ENCODE results near the gene OTOGL.
"Not testable (repeated sequence)": the region's sequence is repeated elsewhere in the genome, so short reads cannot be mapped to it uniquely, and the experiment has no call there.

Gene OTOGL

DNA sequence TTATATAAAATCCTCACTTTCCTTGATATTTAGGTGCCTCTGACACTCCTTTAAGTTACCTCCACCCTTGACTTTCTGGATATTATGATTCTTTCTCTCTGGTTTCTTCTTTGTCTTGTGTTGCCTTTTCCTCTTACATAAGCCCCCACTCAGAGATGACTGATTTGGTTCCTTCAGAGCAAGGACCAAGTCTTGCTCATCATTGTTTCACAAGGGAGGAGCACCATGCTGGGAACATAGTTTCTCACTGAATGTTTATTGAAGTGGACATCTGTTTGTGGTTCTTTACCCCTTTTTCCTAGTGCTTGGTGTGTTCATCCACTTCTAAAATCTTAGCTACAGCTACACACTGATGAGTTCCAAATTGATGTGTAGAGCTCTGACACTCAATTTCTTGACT, 183.4 kb downstream of the OTOGL start:
- DNase-seq: no peak

DNA sequence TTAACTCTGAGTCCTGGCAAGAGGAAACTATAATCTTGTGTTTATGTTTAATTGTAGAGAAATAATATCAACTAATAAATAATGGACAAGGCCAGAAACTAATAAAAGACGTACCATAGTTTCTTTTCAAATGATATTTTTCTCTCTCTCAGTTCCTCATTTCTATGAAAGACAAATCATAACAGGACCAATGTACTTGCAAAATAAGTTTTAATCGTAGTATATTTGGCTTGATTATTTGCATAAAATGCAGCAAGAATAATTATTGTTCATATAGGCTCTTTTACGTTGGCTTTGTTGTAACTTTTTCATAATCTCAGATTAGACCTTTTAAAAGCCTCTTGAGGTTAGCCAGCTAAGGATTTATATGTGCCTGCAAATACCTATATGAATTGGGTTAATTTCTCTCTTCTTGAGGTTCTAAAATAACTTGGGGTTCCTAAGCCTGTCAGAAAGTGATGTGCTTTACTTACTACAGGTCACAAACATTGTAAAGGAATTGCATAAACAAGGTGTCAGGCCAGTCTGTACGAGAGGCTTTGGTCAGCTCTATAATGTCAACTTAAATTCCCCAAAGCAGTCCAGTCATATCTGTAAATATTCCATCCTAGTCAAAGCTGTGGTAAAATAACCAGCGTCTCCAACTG, 191.9 kb downstream of the OTOGL start:
- DNase-seq: no peak

DNA sequence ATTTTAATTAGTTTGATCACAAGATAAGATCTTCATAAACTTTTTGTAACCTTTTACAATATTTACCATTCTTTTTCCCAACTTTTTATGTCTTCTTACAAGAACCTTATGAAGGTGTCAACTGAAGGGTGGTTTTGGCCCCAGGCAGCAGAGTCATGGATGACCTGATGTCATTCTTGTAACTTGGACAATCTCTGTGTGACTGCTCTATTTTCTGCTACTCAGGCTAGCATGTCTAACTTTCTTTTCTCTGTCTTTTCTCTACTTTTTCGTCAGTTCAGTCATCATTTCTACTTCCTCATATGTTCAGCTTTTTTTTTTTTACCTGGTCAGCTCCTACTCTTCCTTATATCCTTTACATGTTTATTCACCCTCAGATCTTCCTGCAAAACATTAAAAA, 194.0 kb downstream of the OTOGL start:
- no peak for DNase-seq

DNA sequence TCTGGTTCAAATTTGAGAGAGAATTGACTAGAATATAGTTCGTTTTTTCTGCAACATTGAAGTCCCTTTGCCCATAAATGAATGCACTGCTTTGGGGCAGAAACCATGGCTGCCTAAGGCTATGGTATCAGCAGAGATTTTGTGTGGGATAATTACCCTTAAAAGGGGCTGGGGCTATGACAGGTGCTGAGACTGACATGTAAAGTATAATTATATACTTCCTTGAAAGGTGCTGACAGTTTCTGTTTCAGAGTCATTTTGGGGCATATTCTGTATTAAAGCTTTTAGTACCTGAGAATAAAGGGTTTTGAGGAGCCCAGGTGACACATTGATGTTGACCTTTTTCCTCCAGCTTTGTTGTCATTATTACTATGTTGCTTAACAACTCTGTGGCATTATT, 194.4 kb downstream of the OTOGL start:
- no peak for DNase-seq

- no peak for DNase-seq
These were observed 199.9 kb downstream of the OTOGL start for GRCh38 chr12:80299219-80299618.

DNA sequence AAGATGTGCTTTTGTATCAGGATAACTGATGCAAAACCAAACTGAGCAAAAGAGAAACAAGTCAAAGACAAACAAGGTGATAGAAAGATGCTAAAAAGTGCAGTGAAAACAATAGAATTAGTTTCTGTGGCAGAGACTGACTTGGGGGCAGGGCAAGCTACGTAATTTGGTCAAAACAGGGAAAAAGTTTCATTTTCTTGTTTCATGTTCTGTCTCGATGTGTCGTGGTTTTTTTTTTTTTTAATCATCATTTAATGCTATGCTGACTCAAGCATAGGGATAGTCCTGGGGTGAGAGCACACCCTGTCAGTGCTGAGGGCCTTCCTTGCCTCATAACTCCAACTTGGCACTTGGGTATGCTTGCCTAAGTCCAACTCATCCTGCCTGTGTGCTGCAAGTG, 200.6 kb downstream of the OTOGL start:
- no peak for DNase-seq

DNA sequence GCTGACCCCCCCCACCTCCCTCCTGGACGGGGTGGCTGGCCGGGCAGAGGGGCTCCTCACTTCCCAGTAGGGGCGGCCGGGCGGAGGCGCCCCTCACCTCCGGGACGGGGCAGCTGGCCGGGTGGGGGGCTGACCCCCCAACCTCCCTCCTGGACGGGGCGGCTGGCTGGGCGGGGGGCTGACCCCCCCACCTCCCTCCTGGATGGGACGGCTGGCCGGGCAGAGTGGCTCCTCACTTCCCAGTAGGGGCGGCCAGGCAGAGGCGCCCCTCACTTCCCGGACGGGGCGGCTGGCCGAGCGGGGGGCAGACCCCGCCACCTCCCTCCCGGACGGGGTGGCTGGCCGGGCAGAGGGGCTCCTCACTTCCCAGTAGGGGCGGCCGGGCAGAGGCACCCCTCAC, 208.1 kb downstream of the OTOGL start:
- DNase-seq: not testable (repeated sequence)

DNA sequence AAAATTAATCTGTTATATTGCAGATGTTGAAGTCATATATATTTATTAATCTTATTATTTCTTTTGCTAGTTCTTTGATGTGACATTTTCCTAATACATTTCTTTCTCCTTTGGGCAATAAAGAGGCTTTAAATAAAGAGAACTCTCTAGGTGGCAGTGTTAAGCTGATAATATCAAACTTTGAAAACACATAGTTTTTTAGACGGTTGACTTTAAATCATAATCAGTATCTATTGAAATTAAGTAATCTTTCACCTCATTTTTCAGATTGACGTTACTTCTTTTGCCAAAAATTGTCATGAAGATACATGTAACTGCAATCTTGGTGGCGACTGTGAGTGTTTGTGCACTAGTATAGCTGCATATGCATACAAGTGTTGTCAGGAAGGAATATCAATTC, 213.9 kb downstream of the OTOGL start:
- DNase-seq: no peak

DNA sequence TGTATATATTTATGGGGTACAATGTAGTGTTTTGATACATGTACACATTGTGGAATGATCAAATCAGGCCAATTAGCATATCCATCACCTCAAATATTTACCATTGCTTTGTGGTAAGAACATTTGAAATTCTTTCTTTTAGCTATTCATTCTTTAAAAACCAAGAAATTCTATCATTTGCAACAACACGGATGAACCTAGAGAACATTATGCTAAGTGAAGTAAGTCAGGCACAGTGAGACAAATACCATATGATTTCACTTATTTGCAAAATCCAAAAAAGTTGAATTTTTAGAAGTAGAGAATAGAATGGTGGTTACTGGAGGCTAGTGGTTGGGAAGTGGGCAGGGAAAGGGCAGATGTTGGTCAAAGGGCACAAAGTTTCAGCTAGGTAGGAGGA, 215.4 kb downstream of the OTOGL start:
- no peak for DNase-seq

GRCh38 chr12:80316222-80316621, 216.9 kb downstream of the OTOGL start:
- DNase-seq: peak in 1 of 2 experiments; percentile 27

DNA sequence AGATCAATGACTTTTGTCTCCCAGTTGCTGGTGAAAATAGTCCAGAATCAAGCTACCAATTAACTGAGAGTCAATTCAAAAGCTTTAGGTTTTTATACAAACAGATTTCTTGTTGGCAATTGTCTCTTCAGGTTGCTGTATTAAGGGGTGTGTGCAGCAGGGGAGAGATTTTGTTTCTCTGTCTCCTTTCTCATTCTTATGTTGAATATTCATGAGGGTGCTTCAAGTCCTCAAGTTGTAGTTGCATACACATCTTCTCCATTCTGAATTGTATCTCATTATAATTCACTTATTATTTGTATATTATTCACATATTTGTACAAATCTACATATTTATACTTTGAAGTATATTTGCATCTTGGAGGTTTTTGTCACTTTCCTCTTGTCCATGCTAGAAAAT, 218.0 kb downstream of the OTOGL start:
- DNase-seq: no peak

DNA sequence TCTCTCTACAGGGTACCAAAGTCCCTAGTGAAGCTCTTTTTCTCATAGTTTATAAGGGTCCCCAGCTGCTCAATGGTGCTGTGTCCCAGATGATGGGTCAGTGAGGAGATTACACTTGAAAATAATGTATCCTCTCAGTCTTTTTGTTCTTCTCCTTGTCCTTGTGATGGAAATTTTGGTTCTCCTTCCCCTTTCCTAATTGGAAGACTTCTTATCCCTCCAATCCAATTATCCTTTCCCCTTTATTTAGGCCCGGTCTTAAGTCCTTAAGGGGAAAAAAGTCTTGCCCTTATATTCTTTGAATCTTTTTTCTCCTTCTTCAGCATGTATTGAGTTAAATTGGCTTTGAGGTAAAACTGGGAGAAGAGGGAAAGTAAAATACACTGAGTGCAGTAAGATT, 218.6 kb downstream of the OTOGL start:
- no peak for DNase-seq

DNA sequence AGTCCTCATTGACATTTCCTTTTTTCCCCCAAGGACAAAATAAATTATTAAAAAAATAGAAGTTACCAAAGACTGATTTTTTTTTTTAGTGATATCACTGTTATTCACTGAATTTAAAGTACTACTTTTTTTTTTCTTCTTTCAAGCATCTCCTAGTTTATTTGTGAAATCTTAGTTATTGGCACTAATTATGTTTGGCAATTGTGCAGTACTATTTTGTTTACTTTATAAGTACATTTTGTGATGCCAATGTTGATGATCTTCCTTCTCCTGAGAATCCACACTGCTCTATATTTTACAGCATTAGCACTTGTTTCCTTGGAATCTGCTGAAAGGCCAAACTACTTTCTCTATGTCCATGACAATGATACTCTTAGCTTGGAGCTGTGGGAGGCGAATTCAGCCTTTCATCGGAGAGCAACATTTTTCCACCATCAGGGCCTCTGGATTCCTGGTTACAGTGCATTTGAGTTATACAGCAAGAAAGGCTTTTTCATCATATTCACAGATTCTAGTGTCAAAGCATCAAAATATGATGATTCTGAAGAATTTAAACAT, 220.9 kb downstream of the OTOGL start:
- no peak for DNase-seq

- no peak for DNase-seq
These were observed 222.3 kb downstream of the OTOGL start for GRCh38 chr12:80321653-80322052.

DNA sequence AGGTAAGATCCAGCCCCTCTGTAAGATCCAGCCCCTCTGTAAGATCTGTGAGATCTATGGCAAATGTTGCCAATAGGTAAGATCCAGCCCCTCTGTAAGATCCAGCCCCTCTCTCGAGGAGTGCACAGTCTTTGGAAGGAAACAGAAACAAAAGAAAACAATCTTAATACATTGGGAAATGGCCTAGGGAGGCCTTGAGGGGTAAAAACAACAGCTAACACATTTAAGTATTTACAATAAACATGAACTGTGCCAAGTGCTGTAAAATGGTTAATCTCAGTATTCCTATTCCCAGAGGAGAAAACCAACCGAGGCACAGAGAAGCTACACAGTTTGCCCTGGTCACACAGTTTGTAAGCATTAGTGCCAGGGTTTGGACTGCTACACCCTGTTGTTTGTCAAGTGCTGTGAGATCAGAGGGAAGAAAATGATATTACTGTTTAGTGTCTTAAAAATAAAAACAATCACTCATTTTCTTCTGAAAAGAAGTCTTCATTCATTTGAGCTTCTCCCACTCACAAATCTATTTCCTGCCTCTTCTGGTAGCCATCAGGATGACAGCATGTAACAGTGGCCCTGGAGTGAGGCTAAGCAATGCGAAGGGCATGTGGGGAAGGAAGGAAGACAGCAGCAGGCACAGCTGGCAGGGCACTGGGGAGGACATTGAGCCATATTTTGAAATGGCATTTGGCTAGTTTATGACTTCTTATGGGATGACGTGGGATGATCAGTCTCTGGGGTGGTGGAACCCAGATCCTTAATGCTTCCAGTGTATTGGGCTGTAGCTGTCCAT, 226.0 kb downstream of the OTOGL start:
- no peak for DNase-seq

GRCh38 chr12:80332827-80333226, 233.5 kb downstream of the OTOGL start:
- no peak for DNase-seq

DNA sequence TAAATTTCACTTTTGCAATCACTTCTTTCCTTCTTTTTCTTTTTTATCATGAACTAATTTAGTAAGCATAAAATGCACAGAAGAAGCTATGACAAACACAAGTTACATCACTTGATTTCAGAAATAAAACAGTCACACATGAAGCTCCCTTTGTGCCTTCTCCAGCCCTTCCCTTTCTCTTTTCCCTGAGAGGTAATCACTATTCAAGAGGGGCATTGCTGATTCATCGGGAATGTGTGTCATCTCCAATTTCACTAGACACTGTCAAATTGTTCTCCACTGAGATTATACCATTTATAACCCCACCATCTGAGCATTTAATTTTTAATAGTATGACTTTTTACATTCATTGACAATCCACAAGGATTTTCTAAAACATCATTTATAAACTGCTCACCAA, 253.1 kb downstream of the OTOGL start:
- no peak for DNase-seq

DNA sequence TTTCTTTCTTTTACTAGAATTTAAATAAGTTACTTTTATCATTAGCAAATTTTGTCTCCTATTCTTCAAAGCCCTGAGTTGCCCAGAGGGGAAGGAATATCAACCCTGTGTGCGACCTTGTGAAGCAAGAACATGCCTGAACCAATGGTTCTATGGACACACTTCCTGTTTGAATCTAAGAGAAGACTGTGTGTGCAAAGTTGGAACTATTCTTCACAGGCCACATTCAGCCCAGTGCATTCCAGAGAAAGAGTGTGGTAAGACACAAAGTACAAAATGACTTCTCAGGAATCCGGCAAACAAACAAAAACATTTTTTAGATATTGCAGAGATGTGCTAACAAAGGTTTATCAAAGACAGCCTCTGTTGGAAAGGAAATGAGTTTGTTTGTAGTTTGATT, 253.9 kb downstream of the OTOGL start:
- DNase-seq: no peak

- DNase-seq: no peak
These were observed 256.8 kb downstream of the OTOGL start for GRCh38 chr12:80356097-80356496.

- DNase-seq: no peak
These were observed 260.4 kb downstream of the OTOGL start for GRCh38 chr12:80359703-80360102.

- DNase-seq: no peak
These were observed 264.7 kb downstream of the OTOGL start for GRCh38 chr12:80364056-80364455.

GRCh38 chr12:80373666-80374065, 274.3 kb downstream of the OTOGL start:
- no peak for DNase-seq

GRCh38 chr12:80374615-80375014, 275.3 kb downstream of the OTOGL start:
- no peak for DNase-seq

DNA sequence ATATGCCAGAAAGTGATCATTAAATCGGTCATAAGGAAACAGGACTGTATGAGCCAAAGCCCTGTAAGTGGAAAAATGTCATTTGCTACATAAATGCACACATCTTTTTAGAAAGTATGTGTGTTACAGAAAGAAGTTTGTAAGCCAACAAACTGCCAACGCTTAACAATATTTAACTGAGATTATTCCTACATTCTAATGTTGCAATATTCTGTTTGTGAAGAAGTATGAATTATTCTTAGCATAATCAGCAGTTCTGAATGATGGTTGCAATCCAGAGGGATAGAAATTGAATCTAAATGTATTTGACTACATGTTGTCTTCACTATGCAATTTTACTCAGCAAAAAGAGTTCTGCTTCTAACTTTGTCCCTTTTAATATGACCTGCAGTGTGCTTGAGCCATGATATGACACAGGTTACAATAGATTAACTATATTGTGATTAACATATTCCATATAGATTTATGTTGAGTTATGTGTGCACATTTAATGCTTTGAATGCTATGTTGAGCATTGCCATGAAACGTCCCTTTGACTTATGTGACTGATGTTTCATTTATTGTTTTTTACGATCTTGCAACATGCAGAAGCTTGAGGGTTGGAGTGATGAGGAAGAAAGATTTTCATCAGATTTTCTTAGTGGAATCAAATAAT, 277.9 kb downstream of the OTOGL start:
- DNase-seq: no peak

All from cerebellar nuclear complex (tissue), 1 donor.